Effector memory CD4-positive, alpha-beta T cell (primary cell): ENCODE measurements around the gene KCNK7.
"Not testable (repeated sequence)": the region's sequence is repeated elsewhere in the genome, so short reads cannot be mapped to it uniquely, and the experiment has no call there.

Experiments used
- DNase-seq, 3 donors: peaks; one replicate each; pipeline ENCODE4 v3.0.0-alpha.2; 2020
- H3K27ac ChIP-seq: 2 replicates; pipeline ENCODE4 v1.7.0; 2013; ENCODE audit warnings: mild to moderate bottlenecking, low read length, moderate library complexity; ENCODE audit not compliant: insufficient read depth, poor library complexity, severe bottlenecking
- H3K27me3 ChIP-seq: replicated peaks from 2 replicates; pipeline ENCODE4 v1.7.0; 2013; ENCODE audit warnings: mild to moderate bottlenecking, low read length; ENCODE audit not compliant: insufficient read depth, control insufficient read depth, poor library complexity, severe bottlenecking
- H3K36me3 ChIP-seq: 2 replicates; pipeline ENCODE4 v1.7.0; 2013; ENCODE audit warnings: mild to moderate bottlenecking, low read length, moderate library complexity; ENCODE audit not compliant: control insufficient read depth, insufficient read depth
- H3K4me1 ChIP-seq: 2 replicates; pipeline ENCODE4 v1.7.0; 2013; ENCODE audit warnings: low read length, mild to moderate bottlenecking; ENCODE audit not compliant: control insufficient read depth, insufficient read depth, poor library complexity, severe bottlenecking
- H3K4me3 ChIP-seq: 2 replicates; pipeline ENCODE4 v1.7.0; 2013; ENCODE audit warnings: low read length, low read depth, mild to moderate bottlenecking; ENCODE audit not compliant: insufficient read depth, poor library complexity, severe bottlenecking
- H3K9me3 ChIP-seq: 2 replicates; pipeline ENCODE4 v1.7.0; 2013; ENCODE audit warnings: mild to moderate bottlenecking, low read length, moderate library complexity; ENCODE audit not compliant: control insufficient read depth

KCNK7 gene

DNA sequence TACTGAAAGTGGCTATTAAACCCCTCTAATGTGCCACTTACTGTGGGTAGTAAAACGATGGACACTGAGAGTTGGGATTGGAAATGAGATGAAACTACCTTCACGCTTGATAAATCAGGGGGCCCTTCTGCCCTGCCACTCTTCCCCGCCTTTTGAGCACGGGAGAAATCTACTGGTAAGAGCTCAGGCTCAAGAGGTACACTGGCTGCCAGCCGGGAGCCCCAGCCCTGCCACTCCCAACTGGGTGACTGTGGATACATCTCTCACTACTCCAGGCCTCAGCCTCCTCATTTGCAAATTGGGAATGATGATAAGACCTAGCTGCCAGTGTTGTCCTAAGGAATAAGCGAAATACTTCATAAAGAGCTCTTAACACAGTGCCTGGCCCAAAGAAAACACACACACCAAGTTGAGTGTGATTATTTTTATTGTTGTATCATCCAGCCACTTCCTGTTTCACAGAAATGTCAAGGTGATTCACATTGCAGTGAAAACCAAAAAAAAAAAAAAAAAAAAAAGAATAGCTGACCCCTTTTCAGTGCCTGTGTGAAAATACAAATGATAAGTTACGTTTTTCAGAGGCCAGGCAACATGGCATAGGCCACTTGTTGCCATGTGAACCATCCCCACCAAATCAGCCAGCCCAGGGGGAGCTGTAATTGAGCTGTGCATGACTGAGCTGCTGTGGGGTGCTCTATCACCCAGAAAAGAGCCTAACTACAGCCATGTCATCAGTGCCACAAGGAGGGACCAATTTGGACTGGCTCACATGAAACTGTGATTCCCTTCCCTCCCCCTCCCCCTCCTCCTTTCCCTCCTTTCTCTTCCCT is 29.8 kb downstream of the KCNK7 start:
- peaks cover 55% of the 10 kb centered on the region for H3K4me1 ChIP-seq

GRCh38 chr11:65564879-65565559 is 30.6 kb downstream of the KCNK7 start:
- not testable (repeated sequence) for H3K9me3 ChIP-seq, H3K4me3 ChIP-seq, DNase-seq, H3K36me3 ChIP-seq, H3K27me3 ChIP-seq
- Histone ChIP-seq H3K4me1 (peaks cover 56% of the 10 kb centered on the region), H3K27ac (peak overlapping the region; percentile 66)

More for the DNA sequence above, 29.8 kb downstream of the KCNK7 start:
- peak in 2 of 3 donors; percentile 51 to 60 for DNase-seq
- Histone ChIP-seq H3K36me3 (no peaks in the 10 kb centered on the region), H3K4me3 (no peak overlapping the region), H3K27me3 (no peaks in the 10 kb centered on the region), H3K27ac (peak overlapping the region; percentile 66), H3K9me3 (no peaks in the 10 kb centered on the region)

- Histone ChIP-seq H3K4me3 (no peak overlapping the region), H3K9me3 (no peaks in the 10 kb centered on the region), H3K4me1 (peaks cover 50% of the 10 kb centered on the region), H3K27me3 (no peaks in the 10 kb centered on the region), H3K27ac (no peak overlapping the region), H3K36me3 (no peaks in the 10 kb centered on the region)
- DNase-seq, result no peak
Observed at GRCh38 chr11:65563601-65564000, 32.0 kb downstream of the KCNK7 start.

DNA sequence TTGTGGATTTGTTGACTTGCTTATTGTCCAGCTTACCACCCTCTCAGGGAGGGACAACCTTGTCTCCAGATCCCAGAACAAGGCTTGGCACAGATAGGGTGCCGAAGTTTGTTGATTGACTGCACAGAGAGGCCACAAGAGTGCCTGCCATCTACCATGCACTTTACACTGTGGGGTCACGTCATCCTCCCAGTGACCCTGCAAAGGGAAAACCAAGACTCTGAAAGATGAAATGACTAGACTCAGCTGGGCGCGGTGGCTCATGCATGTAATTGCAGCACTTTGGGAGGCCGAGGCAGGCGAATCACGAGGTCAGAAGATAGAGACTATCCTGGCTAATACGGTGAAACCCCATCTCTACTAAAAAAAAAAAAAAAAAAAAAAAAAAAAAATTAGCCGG is 32.8 kb downstream of the KCNK7 start:
- no peak for DNase-seq
- peaks cover 46% of the 10 kb centered on the region for H3K4me1 ChIP-seq
- H3K9me3 ChIP-seq, result no peaks in the 10 kb centered on the region
- no peaks in the 10 kb centered on the region for H3K36me3 ChIP-seq
- no peaks in the 10 kb centered on the region for H3K27me3 ChIP-seq
- H3K27ac ChIP-seq, result no peak overlapping the region
- no peak overlapping the region for H3K4me3 ChIP-seq

GRCh38 chr11:65562020-65562419 is 33.6 kb downstream of the KCNK7 start:
- H3K27ac ChIP-seq, result no peak overlapping the region
- no peak overlapping the region for H3K4me3 ChIP-seq
- no peaks in the 10 kb centered on the region for H3K9me3 ChIP-seq
- no peaks in the 10 kb centered on the region for H3K36me3 ChIP-seq
- DNase-seq, result no peak
- no peaks in the 10 kb centered on the region for H3K27me3 ChIP-seq
- H3K4me1 ChIP-seq, result peaks cover 46% of the 10 kb centered on the region

GRCh38 chr11:65560555-65561418 is 34.8 kb downstream of the KCNK7 start:
- DNase-seq, result no peak
- H3K27me3 ChIP-seq, result no peaks in the 10 kb centered on the region
- no peaks in the 10 kb centered on the region for H3K36me3 ChIP-seq
- H3K4me1 ChIP-seq, result peaks cover 43% of the 10 kb centered on the region
- no peak overlapping the region for H3K4me3 ChIP-seq
- H3K9me3 ChIP-seq, result no peaks in the 10 kb centered on the region
- H3K27ac ChIP-seq, result no peak overlapping the region

DNA sequence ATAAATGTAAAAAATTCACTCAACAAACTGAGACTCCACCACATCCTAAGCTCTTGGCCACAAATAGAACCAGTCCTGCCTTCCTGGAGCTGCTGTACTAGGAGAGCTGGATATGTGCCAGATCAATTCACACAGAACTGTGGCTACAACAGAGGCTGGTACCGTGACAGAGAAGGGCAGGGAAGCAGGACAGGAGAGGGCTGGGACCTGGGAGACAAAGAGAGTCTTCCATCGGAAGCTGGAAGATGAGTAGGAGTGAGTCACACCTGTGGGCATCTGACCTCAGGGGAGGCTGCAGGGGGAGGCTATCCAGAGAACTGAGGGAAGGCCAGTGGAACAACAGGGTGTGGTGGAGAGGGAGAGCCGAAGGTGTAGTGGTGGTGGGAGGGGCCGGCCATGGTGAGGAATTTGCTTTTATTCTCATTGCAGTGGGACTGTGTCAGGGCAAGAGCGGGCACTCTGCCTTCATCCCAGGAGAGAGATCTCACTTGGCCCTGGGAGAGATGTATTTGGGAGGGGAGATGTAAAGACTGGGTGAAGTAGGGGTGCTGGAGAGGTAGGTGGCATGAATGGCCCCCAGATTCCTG is 35.6 kb downstream of the KCNK7 start:
- DNase-seq, result no peak
- H3K27me3 ChIP-seq, result no peaks in the 10 kb centered on the region
- H3K4me3 ChIP-seq, result no peak overlapping the region
- H3K27ac ChIP-seq, result no peak overlapping the region
- H3K9me3 ChIP-seq, result no peaks in the 10 kb centered on the region
- peaks cover 43% of the 10 kb centered on the region for H3K4me1 ChIP-seq
- no peaks in the 10 kb centered on the region for H3K36me3 ChIP-seq

DNA sequence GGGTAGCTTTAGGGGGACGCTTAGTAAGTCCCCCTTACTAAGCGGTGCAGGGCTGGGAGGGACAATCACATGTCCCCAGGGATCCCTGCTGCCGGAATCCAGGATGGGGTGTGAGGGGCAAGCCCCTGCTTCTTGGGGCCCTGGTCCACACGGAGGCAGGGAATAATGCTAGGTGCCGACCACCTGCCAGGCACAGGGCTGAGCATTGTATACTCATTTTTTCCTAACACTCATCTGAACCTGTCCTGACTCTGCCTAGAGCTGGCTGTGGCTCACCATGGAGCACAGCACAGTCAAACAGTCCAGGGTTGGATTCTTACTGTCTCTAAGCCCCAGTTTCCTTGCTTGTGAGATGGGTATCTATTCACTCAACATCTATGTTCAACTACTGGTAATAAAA is 36.1 kb downstream of the KCNK7 start:
- Histone ChIP-seq H3K27ac (no peak overlapping the region), H3K36me3 (no peaks in the 10 kb centered on the region), H3K4me3 (no peak overlapping the region), H3K9me3 (no peaks in the 10 kb centered on the region), H3K27me3 (no peaks in the 10 kb centered on the region), H3K4me1 (peaks cover 43% of the 10 kb centered on the region)
- no peak for DNase-seq

DNA sequence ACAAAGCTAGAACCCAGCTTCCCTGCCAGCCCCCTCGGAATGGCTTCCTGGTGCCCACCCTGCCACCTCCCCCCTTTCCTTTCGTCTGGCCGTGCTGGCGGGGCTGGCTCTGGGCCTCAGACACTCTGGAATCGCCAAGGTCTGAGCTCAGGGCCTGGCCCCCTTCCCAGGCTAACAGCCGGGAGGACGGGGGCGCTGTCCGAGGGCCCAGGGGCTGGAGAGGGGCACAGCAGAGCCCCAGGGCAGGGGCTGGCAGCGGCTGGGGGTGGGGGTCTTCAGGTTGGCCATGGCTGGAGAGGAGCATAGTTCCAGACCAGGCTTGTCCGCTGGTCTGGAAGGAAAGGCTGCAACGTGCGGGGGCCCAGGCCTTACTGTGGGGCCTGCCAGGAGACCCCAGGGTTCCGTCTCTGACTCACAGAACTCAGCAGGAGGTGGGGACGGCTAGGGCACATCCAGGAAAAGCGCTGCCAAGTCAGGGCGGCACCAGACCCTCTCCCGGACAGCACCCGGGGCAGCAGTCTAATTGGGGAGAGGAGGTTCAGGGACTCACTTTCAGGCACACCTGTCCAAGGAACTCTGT is 36.6 kb downstream of the KCNK7 start:
- no peak for DNase-seq
- H3K27ac ChIP-seq, result peak overlapping the region; percentile 82
- H3K27me3 ChIP-seq, result no peaks in the 10 kb centered on the region
- peaks cover 48% of the 10 kb centered on the region for H3K4me1 ChIP-seq
- no peaks in the 10 kb centered on the region for H3K36me3 ChIP-seq
- H3K4me3 ChIP-seq, result peak overlapping the region; percentile 62
- H3K9me3 ChIP-seq, result no peaks in the 10 kb centered on the region
